K562 (cell line): ENCODE data around the gene TNFSF13. TPM values are rescaled to one million over a fixed set of nuclear protein-coding genes. Genes with fewer than 3 reads are reported as not detected.

ENCODE experiments used
- ATAC-seq: fragments of 200-7000 bp; cut with Tn5 transposase; 3 replicates; pipeline ENCODE4 v1.9.1; 2020; ENCODE audit warnings: moderate library complexity
- BruUV-seq: library from RNA; stranded (reverse); fragments of 400-500 nt; replicated peaks from 2 replicates; lab custom pipeline; 2021; lab: Mats Ljungman, UMichigan
- CTCF ChIA-PET: fragments of 300-600 bp; formaldehyde crosslinking; extraction: SDS; loops from one replicate; lab custom pipeline; 2021; ENCODE audit warnings: low intra/inter-chr PET ratio; lab: Yijun Ruan, JAX
- POLR2A ChIA-PET: fragments of 300-600, 350-650 bp; sonication (Branson Sonifier 250); formaldehyde crosslinking; extraction: SDS; loops from one replicate; lab custom pipeline; 2021; ENCODE audit warnings: antibody characterized with exemption, inconsistent platforms; lab: Yijun Ruan, JAX
- DNase-seq, 4 experiments: peaks; one replicate each; pipeline versions ENCODE4 v3.0.0 to v3.0.0-alpha.2; 2011 to 2018; ENCODE audit warnings: low spot score in 3 of 4, mixed read lengths in 3 of 4; ENCODE audit errors: extremely low read depth in 1 of 4
- FAIRE-seq: peaks from 2 replicates; lab custom pipeline; 2011; peaks lifted over from hg19 to GRCh38; lab: Jason Lieb, UNC
- H2AFZ ChIP-seq: 2 replicates; pipeline ENCODE4 v1.6.0; 2011; ENCODE audit warnings: low read depth, low read length, control low read depth, inconsistent platforms
- H3K27ac ChIP-seq: fragments of 200-600 bp; 3 replicates; pipeline ENCODE4 v1.8.0; 2011; ENCODE audit warnings: low read depth, mild to moderate bottlenecking, control low read depth, inconsistent platforms, low read length, moderate library complexity, mixed read lengths; ENCODE audit errors: extremely low read depth
- H3K27me3 ChIP-seq, 2 experiments: fragments of 300-600 bp in 1 of 2; 2 replicates in 1 of 2; 3 replicates in 1 of 2; pipeline versions ENCODE4 v1.6.0 to v1.8.0; 2011; ENCODE audit warnings: inconsistent platforms in 2 of 2, low read length in 2 of 2, mild to moderate bottlenecking in 1 of 2, mixed read lengths in 1 of 2, moderate library complexity in 1 of 2; ENCODE audit not compliant: control insufficient read depth in 2 of 2, insufficient read depth in 2 of 2
- H3K36me3 ChIP-seq: fragments of 300-600 bp; 3 replicates; pipeline ENCODE4 v1.8.0; 2011; ENCODE audit warnings: mild to moderate bottlenecking, low read length, inconsistent platforms; ENCODE audit not compliant: control insufficient read depth, insufficient read depth
- H3K4me1 ChIP-seq, 2 experiments: fragments of 200-600 bp in 1 of 2; replicated peaks in 1 of 2; 2 replicates in 1 of 2; 3 replicates in 1 of 2; pipeline versions ENCODE4 v1.5.1 to v1.8.0; 2011; ENCODE audit warnings: inconsistent platforms in 2 of 2, low read length in 2 of 2, mild to moderate bottlenecking in 1 of 2, mixed read lengths in 1 of 2, moderate library complexity in 1 of 2; ENCODE audit not compliant: control insufficient read depth in 2 of 2, insufficient read depth in 2 of 2
- H3K4me2 ChIP-seq: 2 replicates; pipeline ENCODE4 v1.6.1; 2011; ENCODE audit warnings: low read length, control low read depth, inconsistent platforms, mixed read lengths; ENCODE audit not compliant: insufficient read depth
- H3K4me3 ChIP-seq: fragments of 200-600 bp; sonication (generic), shearing (Covaris generic); 2 replicates; pipeline ENCODE4 v1.5.1; 2016; ENCODE audit warnings: control low read depth, inconsistent platforms
- H3K79me2 ChIP-seq: fragments of 200-600 bp; 3 replicates; pipeline ENCODE4 v1.8.0; 2011; ENCODE audit warnings: low read length, inconsistent platforms; ENCODE audit not compliant: control insufficient read depth, insufficient read depth
- H3K9ac ChIP-seq, 2 experiments: 2 replicates each; pipeline versions ENCODE4 v1.6.0 to v1.6.1; 2011; ENCODE audit warnings: low read depth in 2 of 2, low read length in 2 of 2, control low read depth in 1 of 2, inconsistent platforms in 1 of 2, mild to moderate bottlenecking in 1 of 2, mixed read lengths in 1 of 2; ENCODE audit not compliant: insufficient read depth in 1 of 2
- H3K9me1 ChIP-seq: one replicate; pipeline ENCODE4 v1.6.0; 2011; ENCODE audit warnings: inconsistent platforms, mild to moderate bottlenecking, low read length, moderate library complexity; ENCODE audit not compliant: control insufficient read depth, insufficient read depth
- H3K9me3 ChIP-seq: replicated peaks from 2 replicates; pipeline ENCODE4 v1.5.1; 2011; ENCODE audit warnings: low read depth, low read length, inconsistent platforms; ENCODE audit not compliant: control insufficient read depth, insufficient read depth
- H4K20me1 ChIP-seq: replicated peaks from 2 replicates; pipeline ENCODE4 v1.6.1; 2011; ENCODE audit warnings: low read length, inconsistent platforms, mixed read lengths; ENCODE audit not compliant: control insufficient read depth, insufficient read depth
- CBX3 ChIP-seq, 2 experiments: IDR thresholded peaks; 1 replicate in 1 of 2; 2 replicates in 1 of 2; pipeline ENCODE4 v1.6.1; 2012; ENCODE audit warnings: inconsistent platforms in 2 of 2, low read length in 2 of 2, borderline replicate concordance in 1 of 2, control low read depth in 1 of 2
- GMEB1 ChIP-seq: fragments of 250-450 bp; sonication (Bioruptor Pico); IDR thresholded peaks from 2 replicates; pipeline ENCODE4 v1.4.0; 2020; ENCODE audit warnings: mild to moderate bottlenecking
- MGA ChIP-seq: fragments of 450-650 bp; IDR thresholded peaks from 2 replicates; pipeline ENCODE4 v1.6.1; 2016; ENCODE audit warnings: mild to moderate bottlenecking, moderate library complexity
- RFX7 ChIP-seq: fragments of 250-450 bp; sonication (Bioruptor Pico); IDR thresholded peaks from 2 replicates; pipeline ENCODE4 v1.5.1; 2021; ENCODE audit warnings: mild to moderate bottlenecking
- SMARCA5 ChIP-seq: fragments of 450-650 bp; IDR thresholded peaks from 2 replicates; pipeline ENCODE4 v1.6.1; 2016
- TCF7L2 ChIP-seq: fragments of 150-350 bp; IDR thresholded peaks from 2 replicates; pipeline ENCODE4 v1.6.1; 2016; ENCODE audit warnings: low read depth, mild to moderate bottlenecking, low read length, moderate library complexity
- USF2 ChIP-seq: sonication (generic); formaldehyde crosslinking; IDR thresholded peaks from 2 replicates; pipeline ENCODE4 v1.5.0; 2020; ENCODE audit warnings: missing genetic modification reagents
- ZNF785 ChIP-seq: fragments of 250-450 bp; sonication (Bioruptor Pico); IDR thresholded peaks from 2 replicates; pipeline ENCODE4 v1.4.0; 2020; ENCODE audit warnings: mild to moderate bottlenecking
- WGBS: fragments of 100-300 bp; shearing (Covaris generic); methylation state at CpG from one replicate; pipeline ENCODE4 v1.1.6; 2016; ENCODE audit warnings: low coverage, mixed read lengths; ENCODE audit not compliant: insufficient coverage; ENCODE audit errors: missing lambda C conversion rate; 5-methylcytosine and 5-hydroxymethylcytosine counted together
- in situ Hi-C: fragments of 300-500 bp; cut with MboI; formaldehyde crosslinking; loops from 4 replicates; pipeline ENCODE4 v1.15.0; 2018; ENCODE audit warnings: inconsistent platforms, mixed read lengths
- intact Hi-C: fragments of 100-400 bp; cut with micrococcal nuclease; formaldehyde crosslinking; loops from 2 replicates; pipeline ENCODE4 v1.14.2; 2022
- polyA plus RNA-seq, 8 experiments: library from polyadenylated mRNA; depleted of rRNA in 4 of 8; stranded (reverse) in 5 of 8; unstranded in 3 of 8; fragments of >200 nt; fragmentation: Nextera tagmentation in 2 of 8; fragmentation: Illumina TruSeq in 1 of 8; extraction: Ambion mirVana in 2 of 8; extraction: Trizol in 1 of 8; gene quantifications; 2 replicates each; pipeline versions ENCODE4 v1.2.1 to v1.2.3, GENCODE V29; 2011 to 2014; ENCODE audit warnings: inconsistent platforms in 1 of 8, missing spikeins in 1 of 8
- total RNA-seq, 7 experiments: library from RNA; depleted of rRNA in 6 of 7; stranded (reverse); fragments of >200 nt in 6 of 7; fragmentation: Illumina TruSeq in 2 of 7; extraction: Trizol in 2 of 7; gene quantifications; 2 replicates each; pipeline versions ENCODE4 v1.2.1 to v1.2.3, GENCODE V29; 2011 to 2021; ENCODE audit warnings: low replicate concordance in 1 of 7

Gene TNFSF13
- total and polyA plus RNA-seq, 9 of the 15 experiments (the other 6 are each of a cell fraction or from before 2014, with no cell fraction given) = 0.04 to 0.51 (median 0.19) TPM; not detected in 1

GRCh38 chr17:7513850-7514419, 44.6 kb upstream of the TNFSF13 start:
- ATAC-seq = no peak
- no TSS peak for BruUV-seq
- Histone ChIP-seq H3K27ac (no peak overlapping the region), H3K9ac (no peak overlapping the region), H3K79me2 (no peaks in the 10 kb centered on the region), H4K20me1 (no peaks in the 10 kb centered on the region), H3K9me3 (no peaks in the 10 kb centered on the region), H3K9me1 (peaks cover 3% of the 10 kb centered on the region), H3K4me1 (no peaks in the 10 kb centered on the region; a peak in 1 of 5 replicates), H2AFZ (no peak overlapping the region), H3K4me3 (no peak overlapping the region), H3K4me2 (no peak overlapping the region), H3K27me3 (no peaks in the 10 kb centered on the region), H3K36me3 (peaks cover 48% of the 10 kb centered on the region; the same call in 2 of the 3 replicates)
- ChIA-PET POLR2A (interaction anchor here (0.6 to 1.3 kb wide), 6 partner anchors 13 to 128 kb away, joined by 3 to 4 read pairs (median 3); no protein-coding TSS in a partner anchor), CTCF (interaction anchor here (0.7 to 2.1 kb wide), 2 partner anchors 15 to 47 kb away, joined by 3 to 16 read pairs; no protein-coding TSS in a partner anchor)
- FAIRE-seq = no peak
- in situ Hi-C loops = no loop called here
- intact Hi-C loops = loop anchor here (1.0 kb wide), 1 partner anchor 47 kb away; the partner anchor contains the start of gene SENP3
- peak in 1 of 4 experiments; percentile 11 for DNase-seq
- WGBS = 90% methylated on average over 14 of the region's 17 CpGs
- TF ChIP-seq SMARCA5 (no peak), MGA (no peak), RFX7 (CRISPR knock-in tag) (no peak), ZNF785 (CRISPR knock-in tag) (no peak), USF2 (no peak), GMEB1 (no peak), CBX3 (IDR thresholded peaks at IDR 0.05; ENCODE audit: borderline replicate concordance in 1 of 2, low read length in 2 of 2) (no peak), TCF7L2 (no peak)
